Kidney epithelial cell (primary cell): Measurements from ENCODE around the gene TBC1D10A. TPM values are rescaled to one million over a fixed set of nuclear protein-coding genes. Genes with fewer than 3 reads are reported as not detected.

Experiments used
- DNase-seq: peaks from one replicate; pipeline ENCODE4 v3.0.0-alpha.2; 2010; ENCODE audit warnings: low read depth
- H3K27me3 ChIP-seq: 2 replicates; pipeline ENCODE4 v1.6.0; 2011; ENCODE audit warnings: low read length; ENCODE audit not compliant: control insufficient read depth, insufficient read depth
- H3K36me3 ChIP-seq: 2 replicates; pipeline ENCODE4 v1.5.1; 2011; ENCODE audit warnings: low read length; ENCODE audit not compliant: control insufficient read depth, insufficient read depth
- H3K4me3 ChIP-seq: 2 replicates; pipeline ENCODE4 v1.5.1; 2011; ENCODE audit warnings: low read depth, mild to moderate bottlenecking, control low read depth, low read length
- total RNA-seq: library from RNA; depleted of rRNA; stranded (reverse); fragments of >200 nt; gene quantifications from 2 replicates; pipeline ENCODE4 v1.2.3, GENCODE V29; 2015
- TF ChIP-seq, protein P1 (sequence below): IDR thresholded peaks from 2 replicates; pipeline ENCODE4 v1.5.1; 2011; ENCODE audit warnings: mild to moderate bottlenecking, moderate library complexity, low read length, control low read depth, inconsistent platforms; ENCODE audit not compliant: insufficient read depth, poor library complexity, severe bottlenecking

The TBC1D10A gene
- total RNA-seq, 1 donor from 2014 or later, result 23.9 TPM

- Histone ChIP-seq H3K4me3 (no peak overlapping the region), H3K27me3 (no peaks in the 10 kb centered on the region), H3K36me3 (no peaks in the 10 kb centered on the region)
- no peak for DNase-seq
- TF ChIP-seq, protein P1, sequence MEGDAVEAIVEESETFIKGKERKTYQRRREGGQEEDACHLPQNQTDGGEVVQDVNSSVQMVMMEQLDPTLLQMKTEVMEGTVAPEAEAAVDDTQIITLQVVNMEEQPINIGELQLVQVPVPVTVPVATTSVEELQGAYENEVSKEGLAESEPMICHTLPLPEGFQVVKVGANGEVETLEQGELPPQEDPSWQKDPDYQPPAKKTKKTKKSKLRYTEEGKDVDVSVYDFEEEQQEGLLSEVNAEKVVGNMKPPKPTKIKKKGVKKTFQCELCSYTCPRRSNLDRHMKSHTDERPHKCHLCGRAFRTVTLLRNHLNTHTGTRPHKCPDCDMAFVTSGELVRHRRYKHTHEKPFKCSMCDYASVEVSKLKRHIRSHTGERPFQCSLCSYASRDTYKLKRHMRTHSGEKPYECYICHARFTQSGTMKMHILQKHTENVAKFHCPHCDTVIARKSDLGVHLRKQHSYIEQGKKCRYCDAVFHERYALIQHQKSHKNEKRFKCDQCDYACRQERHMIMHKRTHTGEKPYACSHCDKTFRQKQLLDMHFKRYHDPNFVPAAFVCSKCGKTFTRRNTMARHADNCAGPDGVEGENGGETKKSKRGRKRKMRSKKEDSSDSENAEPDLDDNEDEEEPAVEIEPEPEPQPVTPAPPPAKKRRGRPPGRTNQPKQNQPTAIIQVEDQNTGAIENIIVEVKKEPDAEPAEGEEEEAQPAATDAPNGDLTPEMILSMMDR, result no peak
These were observed 35.5 kb downstream of the TBC1D10A start for GRCh38 chr22:30291058-30291892.

DNA sequence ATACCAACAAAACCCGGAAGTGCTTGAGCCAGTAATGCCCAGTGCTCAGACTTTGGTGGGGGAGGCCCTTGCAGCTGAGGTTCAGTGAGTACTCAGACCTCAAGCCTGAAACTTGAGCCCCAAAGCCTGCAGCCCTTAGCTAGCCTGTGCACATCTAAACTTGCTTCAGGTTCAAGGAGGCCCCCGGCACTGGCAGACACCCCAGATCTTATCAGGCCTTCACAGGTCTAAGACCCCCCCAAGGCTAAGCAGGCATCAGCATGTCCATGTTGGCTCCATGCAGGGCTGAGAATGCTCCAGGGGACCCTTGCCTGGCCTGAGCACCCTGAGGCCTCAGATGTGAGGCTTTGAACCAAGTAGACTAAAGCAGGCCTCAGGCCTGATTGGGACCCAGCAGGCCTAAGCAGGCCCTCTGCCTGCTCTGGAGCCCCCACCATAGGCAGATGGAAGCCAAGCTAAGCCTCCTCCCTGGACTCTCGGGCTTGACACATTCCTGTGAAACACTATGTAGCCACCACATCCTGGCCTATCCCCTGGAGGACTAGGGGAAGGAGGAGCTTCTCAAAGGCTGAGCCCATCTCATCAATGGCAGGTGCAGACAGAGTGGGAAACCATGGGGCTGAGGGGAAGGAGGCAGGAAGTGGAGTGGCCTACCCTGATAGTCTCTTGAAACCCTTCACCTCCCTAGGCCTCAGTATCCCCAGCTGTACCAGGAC lies 36.2 kb downstream of the TBC1D10A start:
- Histone ChIP-seq H3K27me3 (no peaks in the 10 kb centered on the region), H3K4me3 (no peak overlapping the region), H3K36me3 (no peaks in the 10 kb centered on the region)
- no peak for DNase-seq
- TF ChIP-seq, protein P1, result no peak

- Histone ChIP-seq H3K4me3 (peak overlapping the region; percentile 22), H3K27me3 (no peaks in the 10 kb centered on the region), H3K36me3 (no peaks in the 10 kb centered on the region)
- TF ChIP-seq, protein P1, result no peak
- no peak for DNase-seq
These were observed 36.8 kb downstream of the TBC1D10A start for GRCh38 chr22:30289980-30290313.

- TF ChIP-seq, protein P1, result no peak
- DNase-seq, result peak; percentile 89
These were observed 37.4 kb downstream of the TBC1D10A start, which contains the start of gene CASTOR1 for GRCh38 chr22:30289141-30289979. Gene CASTOR1 (minus strand): TSS chr22:30289505. CDS start chr22:30289497, 8 bp downstream.

DNA sequence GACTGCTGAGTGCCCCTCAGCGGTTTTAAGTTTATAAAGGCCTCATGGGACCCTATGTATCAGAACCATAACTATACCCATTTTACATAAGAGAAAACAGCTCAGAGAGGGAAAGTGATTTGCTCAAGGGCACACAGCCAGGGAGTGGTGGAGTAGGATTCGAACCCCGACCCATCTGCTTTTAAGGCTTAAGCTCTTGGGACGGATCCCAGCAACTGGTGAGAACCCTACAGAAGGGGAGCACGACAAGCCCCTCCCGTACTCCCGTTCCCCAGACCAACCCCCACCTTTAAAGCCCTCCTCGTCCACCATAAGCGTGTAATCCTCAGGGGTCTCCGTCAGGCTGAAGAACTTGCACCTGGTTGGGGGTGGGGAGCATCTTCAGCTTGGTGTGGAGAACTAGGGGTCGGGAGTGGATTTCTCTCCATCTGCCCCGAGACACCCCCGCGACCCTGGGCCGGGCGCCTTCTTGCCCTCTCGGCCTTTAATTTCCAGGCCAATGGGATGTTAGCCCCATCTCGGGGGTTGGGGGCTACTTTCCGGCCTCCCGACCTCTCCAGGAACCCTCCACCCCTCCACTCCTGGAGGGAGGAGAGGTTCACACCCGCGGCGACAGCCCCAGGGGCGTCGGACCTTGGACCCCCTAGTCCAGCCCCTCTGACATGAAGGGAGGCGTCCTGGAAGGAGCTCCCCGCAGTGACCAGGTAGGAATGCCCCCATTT lies 38.2 kb downstream of the TBC1D10A start:
- no peaks in the 10 kb centered on the region for H3K36me3 ChIP-seq
- no peak for DNase-seq
- no peaks in the 10 kb centered on the region for H3K27me3 ChIP-seq
- TF ChIP-seq, protein P1, result no peak
- peak overlapping the region; percentile 69 for H3K4me3 ChIP-seq

More at GRCh38 chr22:30289141-30289979, 37.4 kb downstream of the TBC1D10A start, which contains the start of gene CASTOR1:
- Histone ChIP-seq H3K36me3 (no peaks in the 10 kb centered on the region), H3K27me3 (no peaks in the 10 kb centered on the region), H3K4me3 (peak within 1 kb of the TSS; percentile 69)
